H1 (cell line): Measurements from ENCODE around the gene CLCN3. TPM values are rescaled to one million over a fixed set of nuclear protein-coding genes. Genes with fewer than 3 reads are reported as not detected.

Source experiments
- CTCF ChIA-PET: fragments of 300-600 bp; sonication (Branson Sonifier 250); formaldehyde crosslinking; loops from one replicate; lab custom pipeline; 2021; ENCODE audit not compliant: partially characterized antibody; lab: Charles Lee
- POLR2A ChIA-PET: fragments of 300-600 bp; sonication (Branson Sonifier 250); formaldehyde crosslinking; loops from one replicate; lab custom pipeline; 2021; ENCODE audit warnings: inconsistent platforms; ENCODE audit not compliant: partially characterized antibody; lab: Charles Lee
- DNase-seq, 2 experiments: peaks; one replicate each; pipeline versions ENCODE4 v3.0.0 to v3.0.0-alpha.2; 2010 to 2022; ENCODE audit warnings: low spot score in 2 of 2, low read depth in 1 of 2, mixed read lengths in 1 of 2
- FAIRE-seq: peaks from 2 replicates; lab custom pipeline; 2011; peaks lifted over from hg19 to GRCh38; lab: Jason Lieb, UNC
- H2AFZ ChIP-seq: 2 replicates; pipeline ENCODE4 v1.8.1; 2012; ENCODE audit warnings: low read length, inconsistent platforms
- H2AK5ac ChIP-seq: 2 replicates; pipeline ENCODE4 v1.6.1; 2013; ENCODE audit warnings: low read depth, low read length
- H2BK120ac ChIP-seq: replicated peaks from 2 replicates; pipeline ENCODE3; 2013; ENCODE audit warnings: low read depth, low read length, inconsistent platforms
- H2BK12ac ChIP-seq: 2 replicates; pipeline ENCODE4 v1.6.1; 2013; ENCODE audit warnings: low read depth, low read length
- H2BK15ac ChIP-seq: 2 replicates; pipeline ENCODE4 v1.6.1; 2013; ENCODE audit warnings: low read length
- H2BK20ac ChIP-seq: 2 replicates; pipeline ENCODE4 v1.6.1; 2013; ENCODE audit warnings: low read length
- H2BK5ac ChIP-seq: 2 replicates; pipeline ENCODE4 v1.6.1; 2013; ENCODE audit warnings: low read depth, low read length
- H3K14ac ChIP-seq: 2 replicates; pipeline ENCODE4 v1.6.1; 2013; ENCODE audit warnings: inconsistent platforms; ENCODE audit not compliant: insufficient read length
- H3K18ac ChIP-seq: 2 replicates; pipeline ENCODE4 v1.6.1; 2013; ENCODE audit warnings: low read length; ENCODE audit errors: extremely low read depth
- H3K23ac ChIP-seq: 2 replicates; pipeline ENCODE4 v1.6.1; 2013; ENCODE audit warnings: inconsistent platforms; ENCODE audit not compliant: insufficient read length
- H3K23me2 ChIP-seq: 2 replicates; pipeline ENCODE4 v1.6.1; 2013; ENCODE audit warnings: low read depth, low read length
- H3K27ac ChIP-seq: 2 replicates; pipeline ENCODE4 v1.6.1; 2011; ENCODE audit warnings: low read depth, low read length, inconsistent platforms
- H3K27me3 ChIP-seq, 4 experiments: replicated peaks in 1 of 4; 1 replicate in 1 of 4; 2 replicates in 3 of 4; pipeline versions ENCODE4 v1.6.1 to v1.8.1; 2011 to 2013; ENCODE audit warnings: low read length in 3 of 4, mild to moderate bottlenecking in 3 of 4, inconsistent platforms in 2 of 4, mixed read lengths in 2 of 4, moderate library complexity in 1 of 4; ENCODE audit not compliant: control insufficient read depth in 3 of 4, insufficient read depth in 3 of 4; ENCODE audit errors: extremely low read depth in 1 of 4
- H3K36me3 ChIP-seq, 4 experiments: 2 replicates each; pipeline versions ENCODE4 v1.6.1 to v1.8.1; 2011 to 2013; ENCODE audit warnings: mild to moderate bottlenecking in 4 of 4, low read length in 3 of 4, moderate library complexity in 2 of 4, control low read depth in 1 of 4, inconsistent platforms in 1 of 4; ENCODE audit not compliant: insufficient read depth in 4 of 4, control insufficient read depth in 2 of 4
- H3K4ac ChIP-seq: replicated peaks from 2 replicates; pipeline ENCODE3; 2013; ENCODE audit warnings: low read length, low read depth, mixed read lengths, inconsistent platforms; ENCODE audit not compliant: insufficient read length
- H3K4me1 ChIP-seq, 4 experiments: replicated peaks in 1 of 4; 1 replicate in 1 of 4; 2 replicates in 3 of 4; pipeline versions ENCODE4 v1.6.1 to v1.8.1; 2011 to 2013; ENCODE audit warnings: low read length in 3 of 4, inconsistent platforms in 2 of 4, mixed read lengths in 1 of 4; ENCODE audit not compliant: insufficient read depth in 4 of 4, control insufficient read depth in 3 of 4
- H3K4me2 ChIP-seq, 2 experiments: 2 replicates each; pipeline versions ENCODE4 v1.6.1 to v1.8.1; 2011 to 2013; ENCODE audit warnings: low read depth in 2 of 2, low read length in 2 of 2, control low read depth in 1 of 2, inconsistent platforms in 1 of 2, mild to moderate bottlenecking in 1 of 2; ENCODE audit not compliant: insufficient read depth in 1 of 2
- H3K4me3 ChIP-seq, 4 experiments: fragments of 200-600, 300-600 bp in 1 of 4; sonication (generic), shearing (Covaris generic), sonication (Bioruptor Twin) in 1 of 4; 2 replicates each; pipeline versions ENCODE4 v1.5.1 to v1.8.1; 2011 to 2016; ENCODE audit warnings: low read length in 4 of 4, low read depth in 3 of 4, control low read depth in 2 of 4, inconsistent platforms in 2 of 4, mild to moderate bottlenecking in 2 of 4, mixed read lengths in 1 of 4, moderate library complexity in 1 of 4; ENCODE audit not compliant: insufficient read depth in 2 of 4; ENCODE audit errors: extremely low read depth in 1 of 4
- H3K56ac ChIP-seq: replicated peaks from 2 replicates; pipeline ENCODE3; 2013; ENCODE audit warnings: low read depth, mild to moderate bottlenecking, mixed read lengths, low read length, inconsistent platforms; ENCODE audit not compliant: insufficient read length
- H3K79me1 ChIP-seq: 2 replicates; pipeline ENCODE4 v1.6.1; 2013; ENCODE audit warnings: low read depth, low read length, control low read depth
- H3K79me2 ChIP-seq, 2 experiments: 2 replicates each; pipeline versions ENCODE4 v1.6.1 to v1.8.1; 2012 to 2013; ENCODE audit warnings: low read length in 2 of 2, mild to moderate bottlenecking in 2 of 2, inconsistent platforms in 1 of 2; ENCODE audit not compliant: insufficient read depth in 2 of 2, control insufficient read depth in 1 of 2
- H3K9ac ChIP-seq, 4 experiments: replicated peaks in 1 of 4; 1 replicate in 1 of 4; 2 replicates in 3 of 4; pipeline versions ENCODE4 v1.6.1 to v1.8.1; 2011 to 2013; ENCODE audit warnings: low read depth in 3 of 4, low read length in 3 of 4, control low read depth in 2 of 4, mild to moderate bottlenecking in 2 of 4, moderate library complexity in 2 of 4, inconsistent platforms in 1 of 4; ENCODE audit errors: extremely low read depth in 1 of 4
- H3K9me3 ChIP-seq, 2 experiments: 2 replicates each; pipeline versions ENCODE4 v1.6.1 to v1.8.1; 2012 to 2013; ENCODE audit warnings: mild to moderate bottlenecking in 2 of 2, moderate library complexity in 2 of 2, control low read depth in 1 of 2, inconsistent platforms in 1 of 2, low read depth in 1 of 2, low read length in 1 of 2, mixed read lengths in 1 of 2; ENCODE audit not compliant: insufficient read depth in 2 of 2
- H4K20me1 ChIP-seq, 2 experiments: replicated peaks in 1 of 2; 2 replicates each; pipeline versions ENCODE3 to v1.8.1; 2011 to 2013; ENCODE audit warnings: inconsistent platforms in 2 of 2, low read length in 2 of 2, mild to moderate bottlenecking in 1 of 2; ENCODE audit not compliant: insufficient read depth in 2 of 2, control insufficient read depth in 1 of 2
- H4K5ac ChIP-seq: 2 replicates; pipeline ENCODE4 v1.6.1; 2013; ENCODE audit warnings: low read length, low read depth, mixed read lengths, inconsistent platforms; ENCODE audit not compliant: insufficient read length
- H4K8ac ChIP-seq: 2 replicates; pipeline ENCODE4 v1.8.0; 2013; ENCODE audit warnings: mild to moderate bottlenecking, moderate library complexity, low read length, inconsistent platforms; ENCODE audit not compliant: insufficient read depth; ENCODE audit errors: extremely low read depth
- H4K91ac ChIP-seq: replicated peaks from 2 replicates; pipeline ENCODE3; 2013; ENCODE audit warnings: low read length, mixed read lengths, inconsistent platforms; ENCODE audit not compliant: insufficient read length
- CHD1 ChIP-seq: IDR thresholded peaks from 2 replicates; pipeline ENCODE4 v1.6.1; 2012; ENCODE audit warnings: low read depth, low read length, improper control_type of control experiment
- EP300 ChIP-seq, 2 experiments: IDR thresholded peaks; 1 replicate in 1 of 2; 2 replicates in 1 of 2; pipeline ENCODE4 v1.6.1; 2011 to 2012; ENCODE audit warnings: low read depth in 2 of 2, low read length in 2 of 2, mild to moderate bottlenecking in 2 of 2, borderline replicate concordance in 1 of 2, inconsistent platforms in 1 of 2, moderate library complexity in 1 of 2
- NANOG ChIP-seq: IDR thresholded peaks from 2 replicates; pipeline ENCODE4 v1.6.1; 2011; ENCODE audit warnings: low read length, low read depth, mild to moderate bottlenecking, inconsistent platforms; ENCODE audit not compliant: insufficient read depth, poor library complexity, severe bottlenecking
- SUZ12 ChIP-seq: fragments of 200-600 bp; sonication (generic); IDR thresholded peaks from 2 replicates; pipeline ENCODE4 v1.6.1; 2012; ENCODE audit warnings: mild to moderate bottlenecking, inconsistent platforms, low read length, moderate library complexity, mixed read lengths
- WGBS, 2 experiments: shearing (Covaris generic) in 1 of 2; methylation state at CpG; one replicate each; pipeline versions ENCODE4 v1.1.6 to v1.1.7; 2013 to 2015; ENCODE audit warnings: low lambda C conversion rate in 2 of 2, mixed read lengths in 2 of 2, inconsistent platforms in 1 of 2, low coverage in 1 of 2, missing lambda C conversion rate in 1 of 2; ENCODE audit not compliant: insufficient replicate concordance in 2 of 2, insufficient coverage in 1 of 2, insufficient read length in 1 of 2; ENCODE audit errors: extremely low coverage in 1 of 2, missing lambda C conversion rate in 1 of 2; 5-methylcytosine and 5-hydroxymethylcytosine counted together
- long read RNA-seq, 2 experiments: library from RNA in 1 of 2; library from capped mRNA in 1 of 2; stranded (forward); transcript quantifications; one replicate each; pipeline ENCODE4 v2.0.0, GENCODE V29; 2021; ENCODE audit warnings: inconsistent platforms in 1 of 2
- polyA minus RNA-seq, 3 experiments: library from RNA; depleted of rRNA, polyadenylated mRNA; stranded (reverse); fragments of >200 nt; gene quantifications; 1 replicate in 2 of 3; 2 replicates in 1 of 3; pipeline ENCODE4 v1.2.3, GENCODE V29; 2011
- polyA plus RNA-seq, 7 experiments: library from polyadenylated mRNA; depleted of rRNA in 3 of 7; stranded (reverse) in 5 of 7; unstranded in 2 of 7; fragments of >200 nt in 5 of 7; fragments of 200-250 nt in 2 of 7; gene quantifications; 1 replicate in 5 of 7; 2 replicates in 1 of 7; 4 replicates in 1 of 7; pipeline versions ENCODE4 v1.2.1 to v1.2.3, GENCODE V29; 2011 to 2013; ENCODE audit warnings: missing spikeins in 2 of 7, mixed read lengths in 2 of 7
- total RNA-seq: library from RNA; stranded (reverse); fragmentation: NEBNext Ultra II Directional; extraction: Animal tissue kit (Norgen Biotek cat#: 25700); gene quantifications from 2 replicates; pipeline ENCODE4 v1.2.1, GENCODE V29; 2021

The CLCN3 gene
- total RNA-seq (25.8 and 32.8 TPM in 2 replicates), polyA plus RNA-seq (2011; rRNA removed) (5.4 and 8.8 TPM in 2 replicates), polyA minus RNA-seq (2011; rRNA and poly(A)+ RNA removed) (37.7 and 47.5 TPM in 2 replicates)
- polyA plus RNA-seq (2011; cell fraction: cytosol; rRNA removed) = 11.4 TPM
- 5.2 TPM for polyA plus RNA-seq (2011; cell fraction: nucleus; rRNA removed)
- polyA plus RNA-seq (2012, experiment 1 of 2) = 14.2 to 21.4 TPM (median 17.7 TPM) in 4 replicates
- 0.93 TPM for polyA plus RNA-seq (2012, experiment 2 of 2)
- polyA plus RNA-seq (2013, experiment 1 of 2) = 25.8 TPM
- polyA plus RNA-seq (2013, experiment 2 of 2) = 31.0 TPM
- polyA minus RNA-seq (2011; cell fraction: cytosol; rRNA and poly(A)+ RNA removed) = 17.6 TPM
- 24.7 TPM for polyA minus RNA-seq (2011; cell fraction: nucleus; rRNA and poly(A)+ RNA removed)
- long read RNA-seq, experiment 1, full-length matches to known transcripts = 2 of 22 reads
- long read RNA-seq, experiment 1, partial matches to known transcripts = 12 of 22 reads
- long read RNA-seq, experiment 1, other reads (novel, unspliced or antisense) = 8 of 22 reads
- long read RNA-seq, experiment 2, full-length matches to known transcripts = 2 of 8 reads
- long read RNA-seq, experiment 2, partial matches to known transcripts = 3 of 8 reads
- long read RNA-seq, experiment 2, other reads (novel, unspliced or antisense) = 3 of 8 reads

- Histone ChIP-seq H2BK20ac (no peak within 1 kb of the TSS), H3K4me3 (peak within 1 kb of the TSS; percentile 81 to 88 (median 87)), H2BK12ac (peak within 1 kb of the TSS; percentile 18; the same call in 1 of the 2 replicates), H3K27me3 (no peaks in the 10 kb centered on the region), H3K4me2 (peak within 1 kb of the TSS; percentile 87 to 98), H2BK5ac (peak within 1 kb of the TSS; percentile 61; the same call in 1 of the 2 replicates), H3K9me3 (no peaks in the 10 kb centered on the region), H3K4ac (no peak within 1 kb of the TSS), H4K91ac (peak within 1 kb of the TSS; percentile 7), H3K9ac (peak within 1 kb of the TSS; percentile 93 to 96 (median 94)), H2BK15ac (no peak within 1 kb of the TSS), H2AFZ (peak within 1 kb of the TSS; percentile 97), H3K79me2 (peaks cover 3 to 47% of the 10 kb centered on the region in 2 experiments; a peak in 3 of 4 replicates), H3K23me2 (peaks cover 11% of the 10 kb centered on the region), H3K27ac (peak within 1 kb of the TSS; percentile 88), H3K14ac (no peak within 1 kb of the TSS), H4K5ac (peak within 1 kb of the TSS; percentile 73), H2BK120ac (no peak within 1 kb of the TSS), H3K18ac (no peak within 1 kb of the TSS; the same call in 1 of the 2 replicates), H4K8ac (peak within 1 kb of the TSS; percentile 86; the same call in 1 of the 2 replicates), H3K4me1 (peaks cover 0 to 3% (median 0%) of the 10 kb centered on the region in 4 experiments; a peak in 2 of 7 replicates), H3K56ac (peak within 1 kb of the TSS; percentile 3), H3K79me1 (no peaks in the 10 kb centered on the region; the same call in 1 of the 2 replicates), H4K20me1 (no peaks in the 10 kb centered on the region), H3K23ac (no peak within 1 kb of the TSS), H3K36me3 (no peaks in the 10 kb centered on the region), H2AK5ac (no peak within 1 kb of the TSS)
- FAIRE-seq = no peak
- DNase-seq = peak; percentile 84 to 95
- CTCF ChIA-PET = interaction anchor here (0.6 to 2.1 kb wide), 12 partner anchors 10 to 246 kb away, joined by 3 to 6 read pairs (median 3); no protein-coding TSS in a partner anchor
- WGBS, 2 experiments = 3% methylated on average over 57 of the region's 67 CpGs; no CpG with 5 or more reads in 1 of the 2 experiments
- POLR2A ChIA-PET = interaction anchor here (0.9 to 1.9 kb wide), 5 partner anchors 10 to 471 kb away, joined by 3 to 11 read pairs (median 4); no protein-coding TSS in a partner anchor
- TF ChIP-seq CHD1 = peak; percentile 40; the same call in 1 of the 2 replicates
- no peak for TF ChIP-seq SUZ12
- TF ChIP-seq NANOG = peak; percentile 14
- TF ChIP-seq EP300 (IDR thresholded peaks at IDR 0.05; ENCODE audit: borderline replicate concordance in 1 of 2, low read depth in 2 of 2, low read length in 2 of 2) = no peak
Observed at GRCh38 chr4:169619958-169620879, at the start of gene CLCN3. Gene CLCN3 (plus strand): TSS chr4:169620578. CDS start chr4:169635929, 15,351 bp downstream.
